Stimulated activated CD8-positive, alpha-beta memory T cell treated with anti-CD3 and anti-CD28 coated beads, Interleukin-15, amount 100 ng/mL, for 48 hours (primary cell): ENCODE measurements around the gene AOPEP.

Experiments
- DNase-seq, 2 donors: peaks; one replicate each; pipeline ENCODE4 v3.0.0-alpha.2; 2020; ENCODE audit warnings: low read depth in 2 of 2

AOPEP gene

GRCh38 chr9:95111716-95112115 lies 385.2 kb downstream of the AOPEP start:
- no peak for DNase-seq

- DNase-seq = no peak
These were observed 386.2 kb downstream of the AOPEP start for GRCh38 chr9:95112436-95113280.

- DNase-seq = no peak
These were observed 388.6 kb downstream of the AOPEP start for GRCh38 chr9:95115104-95115503.

- no peak for DNase-seq
These were observed 389.7 kb downstream of the AOPEP start for GRCh38 chr9:95116002-95116807.

GRCh38 chr9:95116808-95117204 lies 390.3 kb downstream of the AOPEP start:
- no peak for DNase-seq

GRCh38 chr9:95118596-95118995 lies 392.1 kb downstream of the AOPEP start:
- DNase-seq = no peak

- DNase-seq = no peak
These were observed 394.4 kb downstream of the AOPEP start for GRCh38 chr9:95120781-95121370.

- no peak for DNase-seq
These were observed 398.3 kb downstream of the AOPEP start for GRCh38 chr9:95124582-95125367.

GRCh38 chr9:95125652-95126051 lies 399.2 kb downstream of the AOPEP start:
- no peak for DNase-seq

GRCh38 chr9:95126739-95127138 lies 400.2 kb downstream of the AOPEP start:
- no peak for DNase-seq

- DNase-seq = peak; percentile 53 to 55
These were observed 401.0 kb downstream of the AOPEP start for GRCh38 chr9:95127249-95128176.

GRCh38 chr9:95128177-95128524 lies 401.7 kb downstream of the AOPEP start:
- DNase-seq = no peak

GRCh38 chr9:95129476-95130291 lies 403.2 kb downstream of the AOPEP start:
- no peak for DNase-seq

GRCh38 chr9:95130484-95130883 lies 404.0 kb downstream of the AOPEP start:
- no peak for DNase-seq

GRCh38 chr9:95131023-95131943 lies 404.8 kb downstream of the AOPEP start:
- DNase-seq = peak; percentile 11 to 15

- DNase-seq = no peak
These were observed 406.1 kb downstream of the AOPEP start for GRCh38 chr9:95132366-95133324.

- no peak for DNase-seq
These were observed 406.8 kb downstream of the AOPEP start for GRCh38 chr9:95133325-95133705.

- DNase-seq = no peak
These were observed 408.0 kb downstream of the AOPEP start for GRCh38 chr9:95134457-95134881.
